GM19351 (cell line): ENCODE results near the gene MYCT1.

Source experiments
- ATAC-seq: cut with Tn5 transposase; IDR thresholded peaks from one replicate; pipeline ENCODE4 v1.9.1; 2021; ENCODE audit warnings: mild to moderate bottlenecking, moderate library complexity; ENCODE audit not compliant: unreplicated experiment

MYCT1 gene

DNA sequence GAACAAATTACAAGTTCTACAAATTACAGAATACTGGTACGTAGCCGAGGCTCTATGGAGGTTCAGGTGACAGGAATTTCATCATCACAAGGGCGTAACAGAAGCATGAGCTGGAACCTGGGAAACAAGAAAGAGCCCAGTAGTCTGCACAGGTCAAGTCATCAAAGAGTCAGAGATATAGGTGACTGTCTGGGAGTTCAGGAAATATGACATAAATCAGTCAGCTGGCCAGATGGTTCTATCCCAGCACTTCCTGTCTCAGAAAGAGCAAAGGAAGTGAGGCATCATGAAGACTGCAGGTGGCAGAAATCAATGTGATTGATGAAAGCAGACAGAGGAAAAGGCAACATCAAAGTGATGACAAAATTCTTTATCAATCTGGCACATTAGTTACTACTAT is 23.3 kb downstream of the MYCT1 start:
- no peak for ATAC-seq

DNA sequence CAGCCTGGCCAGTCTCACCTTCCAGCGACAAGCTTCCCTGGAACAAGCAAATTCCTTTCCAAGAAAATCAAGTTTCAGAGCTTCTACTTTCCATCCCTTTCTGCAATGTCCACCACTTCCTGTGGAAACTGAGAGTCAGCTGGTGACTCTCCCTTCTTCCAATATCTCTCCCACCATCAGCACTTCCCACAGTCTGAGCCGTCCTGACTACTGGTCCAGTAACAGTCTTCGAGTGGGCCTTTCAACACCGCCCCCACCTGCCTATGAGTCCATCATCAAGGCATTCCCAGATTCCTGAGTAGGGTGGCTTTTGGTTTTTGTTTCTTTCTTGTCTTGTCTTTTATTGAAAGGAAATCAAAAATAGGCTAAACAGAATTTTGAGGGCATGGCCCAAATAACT is 24.3 kb downstream of the MYCT1 start:
- no peak for ATAC-seq

GRCh38 chr6:152723398-152723797 is 25.7 kb downstream of the MYCT1 start:
- ATAC-seq, result no peak

DNA sequence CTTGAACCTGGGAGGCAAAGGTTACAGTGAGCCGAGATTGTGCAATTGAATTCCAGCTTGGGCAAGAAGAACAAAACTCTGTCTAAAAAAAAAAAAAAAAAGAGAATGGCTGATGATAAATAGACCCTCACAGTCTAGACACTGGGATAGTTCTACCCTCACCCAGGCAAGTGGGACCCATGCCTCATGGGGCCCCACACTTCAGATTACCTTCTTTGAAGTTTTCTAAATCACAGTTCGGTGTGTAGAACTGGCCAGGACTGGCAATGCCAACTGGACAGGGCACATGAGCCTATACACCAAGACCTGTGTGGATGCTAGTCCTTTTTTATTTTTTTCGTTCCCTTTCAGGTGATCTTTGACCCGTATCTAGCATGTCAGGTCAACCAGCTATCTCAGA is 28.6 kb downstream of the MYCT1 start:
- no peak for ATAC-seq

GRCh38 chr6:152727507-152727906 is 29.8 kb downstream of the MYCT1 start:
- ATAC-seq, result no peak

- no peak for ATAC-seq
These were observed 36.9 kb downstream of the MYCT1 start for GRCh38 chr6:152734630-152735029.

DNA sequence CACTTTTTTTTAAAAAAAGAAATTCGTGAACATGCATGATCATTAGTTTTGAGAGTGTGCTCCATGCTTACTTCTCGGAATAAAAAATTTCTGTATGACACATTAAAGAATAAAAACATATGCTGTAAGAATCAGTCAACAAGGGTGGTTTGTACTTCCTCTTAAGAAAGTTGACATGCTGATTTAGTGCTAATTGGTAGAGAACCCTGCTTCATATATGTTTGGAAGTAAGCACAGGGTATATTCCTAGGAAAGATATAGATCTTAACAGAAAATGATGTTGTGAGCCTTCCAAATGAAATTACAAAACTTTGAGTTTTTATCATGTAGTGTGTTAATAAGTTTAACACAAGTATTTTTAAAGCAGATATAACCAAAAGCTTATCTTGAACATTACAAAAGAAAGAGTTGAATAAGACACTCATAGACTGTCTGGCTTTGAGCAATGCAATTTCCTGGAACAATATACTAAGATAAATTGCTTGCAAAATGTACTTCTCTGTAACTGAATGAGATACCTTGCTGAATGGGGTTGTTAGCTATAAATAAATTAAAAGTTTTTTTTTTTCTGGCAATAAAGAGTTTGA is 39.1 kb downstream of the MYCT1 start:
- ATAC-seq, result no peak

GRCh38 chr6:152745509-152746171 is 47.9 kb downstream of the MYCT1 start:
- ATAC-seq, result no peak

- ATAC-seq, result no peak
These were observed 48.5 kb downstream of the MYCT1 start for GRCh38 chr6:152746172-152746553.

DNA sequence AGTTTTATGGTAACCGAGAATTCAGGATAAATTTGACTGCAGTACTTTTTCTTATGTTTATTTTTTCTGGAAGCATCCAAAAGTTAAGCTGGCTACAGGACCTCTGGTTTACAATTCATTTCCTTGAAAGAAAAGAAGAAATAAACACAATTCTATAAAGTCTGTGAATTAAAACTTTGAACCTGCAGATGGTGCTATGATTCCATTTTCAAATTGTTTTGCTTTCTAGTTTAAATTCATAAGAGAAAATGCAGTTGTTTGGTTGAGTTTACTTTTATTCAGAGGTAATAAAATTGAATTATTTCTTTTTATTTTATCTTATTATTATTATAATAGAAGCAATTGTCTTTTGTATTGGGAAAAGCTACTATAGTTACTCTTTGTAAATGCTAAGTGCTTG is 51.1 kb downstream of the MYCT1 start:
- ATAC-seq, result no peak

GRCh38 chr6:152749336-152749735 is 51.6 kb downstream of the MYCT1 start:
- ATAC-seq, result no peak

GRCh38 chr6:152750694-152751093 is 53.0 kb downstream of the MYCT1 start, which contains the start of gene VIP:
Gene VIP, plus strand, starts transcription at chr6:152750797. Its CDS starts 1,381 bp downstream, at chr6:152752178.
- no peak for ATAC-seq

DNA sequence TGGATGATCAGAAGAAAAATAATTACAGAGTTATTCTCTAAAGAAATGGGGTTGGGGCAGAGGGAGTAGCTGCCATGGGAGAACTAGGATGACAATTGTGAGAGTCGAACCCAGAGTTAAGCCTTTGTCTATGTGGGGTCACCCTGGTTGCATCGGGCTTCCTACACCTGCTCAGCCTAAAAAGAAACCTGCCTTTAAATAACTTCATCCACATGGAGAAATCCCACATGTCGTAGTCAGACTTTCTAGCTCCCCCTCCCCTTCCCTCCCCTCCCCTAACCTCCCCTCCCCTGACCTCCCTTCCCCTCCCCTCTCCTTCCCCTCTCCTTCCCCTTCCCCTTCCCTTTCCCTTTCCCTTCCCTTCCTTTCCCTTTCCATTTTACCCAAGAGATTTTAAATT is 67.6 kb downstream of the MYCT1 start:
- no peak for ATAC-seq

DNA sequence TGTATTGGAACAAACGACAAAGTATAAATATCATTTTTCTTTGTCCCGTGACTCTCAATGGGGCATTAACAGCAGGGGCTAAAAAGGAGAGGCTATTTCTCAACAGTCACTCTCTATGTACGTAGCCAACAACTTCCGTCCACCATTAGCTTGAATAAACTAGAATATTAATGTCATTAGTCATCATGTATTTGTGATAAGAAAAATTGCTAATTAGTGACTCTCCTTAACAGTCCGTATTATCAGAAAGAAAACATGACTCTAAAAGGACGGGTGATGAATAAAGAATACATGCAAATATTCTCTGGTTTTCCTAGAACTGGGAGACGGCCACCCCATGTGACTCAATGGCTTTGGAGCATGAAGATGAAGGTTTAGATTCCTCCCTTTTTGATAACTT is 71.5 kb downstream of the MYCT1 start:
- no peak for ATAC-seq

GRCh38 chr6:152769993-152770392 is 72.3 kb downstream of the MYCT1 start:
- ATAC-seq, result no peak

DNA sequence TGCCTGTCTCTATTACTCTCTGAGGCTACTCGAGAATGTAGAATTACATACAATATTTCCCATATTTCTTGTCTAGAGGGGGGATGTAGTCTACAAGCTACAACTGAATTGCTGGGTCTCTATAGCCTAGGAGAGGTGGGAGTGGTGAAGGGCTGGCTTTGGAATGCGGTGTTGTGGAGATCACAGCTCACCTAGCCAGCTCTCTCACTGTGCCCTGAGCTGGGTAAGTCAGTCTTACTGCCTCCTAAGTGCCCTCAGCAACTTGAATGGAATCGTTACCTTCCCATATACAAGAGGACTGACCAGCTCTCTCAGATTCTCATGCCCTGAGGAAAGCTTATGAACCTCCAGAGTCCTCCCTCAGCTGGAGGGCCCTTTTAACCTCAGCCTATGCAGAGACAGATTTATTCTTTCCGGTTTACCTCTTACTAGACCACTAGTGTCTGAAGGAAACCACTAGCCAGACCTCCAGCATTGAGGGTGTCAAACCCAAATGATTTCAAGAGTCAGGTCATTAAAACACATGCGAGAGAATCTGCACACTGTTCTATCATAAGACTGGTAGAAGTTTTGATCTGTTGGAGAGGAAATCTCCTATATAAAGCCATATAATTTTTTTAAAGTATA is 73.5 kb downstream of the MYCT1 start:
- no peak for ATAC-seq
